GM23338 (cell line): ENCODE measurements around the gene MTR.

Source experiments
- EZH2 ChIP-seq: fragments of 200-600 bp; sonication (generic); IDR thresholded peaks from one replicate; pipeline ENCODE4 v1.8.0; 2017; ENCODE audit warnings: antibody characterized with exemption, mild to moderate bottlenecking, low read depth; ENCODE audit not compliant: unreplicated experiment
- EZH2phosphoT487 ChIP-seq: fragments of 200-600 bp; sonication (generic); IDR thresholded peaks from one replicate; pipeline ENCODE4 v1.8.1; 2018; ENCODE audit warnings: antibody characterized with exemption; ENCODE audit not compliant: unreplicated experiment
- POLR2AphosphoS5 ChIP-seq: IDR thresholded peaks from 2 replicates; pipeline ENCODE4 v1.6.1; 2016; ENCODE audit warnings: antibody characterized with exemption, low read depth
- STAT1 ChIP-seq: IDR thresholded peaks from one replicate; pipeline ENCODE4 v1.6.1; 2016; ENCODE audit warnings: antibody characterized with exemption; ENCODE audit not compliant: unreplicated experiment
- TF ChIP-seq, protein P1 (sequence below): IDR thresholded peaks from one replicate; pipeline ENCODE4 v1.6.1; 2018; ENCODE audit warnings: antibody characterized with exemption; ENCODE audit not compliant: unreplicated experiment
- TF ChIP-seq, protein P2 (sequence below), 2 experiments: fragments of 200-600 bp in 1 of 2; sonication (generic) in 1 of 2; conservative IDR thresholded peaks; 2 replicates each; pipeline versions ENCODE4 v1.5.1 to v1.6.1; 2016 to 2017; ENCODE audit warnings: antibody characterized with exemption in 2 of 2, low read depth in 2 of 2, mild to moderate bottlenecking in 2 of 2, moderate library complexity in 1 of 2
- TF ChIP-seq, protein P3 (sequence below): fragments of 250-450 bp; sonication (Bioruptor Pico); IDR thresholded peaks from 2 replicates; pipeline ENCODE4 v1.5.0; 2020; ENCODE audit warnings: mild to moderate bottlenecking, moderate library complexity

DNA sequence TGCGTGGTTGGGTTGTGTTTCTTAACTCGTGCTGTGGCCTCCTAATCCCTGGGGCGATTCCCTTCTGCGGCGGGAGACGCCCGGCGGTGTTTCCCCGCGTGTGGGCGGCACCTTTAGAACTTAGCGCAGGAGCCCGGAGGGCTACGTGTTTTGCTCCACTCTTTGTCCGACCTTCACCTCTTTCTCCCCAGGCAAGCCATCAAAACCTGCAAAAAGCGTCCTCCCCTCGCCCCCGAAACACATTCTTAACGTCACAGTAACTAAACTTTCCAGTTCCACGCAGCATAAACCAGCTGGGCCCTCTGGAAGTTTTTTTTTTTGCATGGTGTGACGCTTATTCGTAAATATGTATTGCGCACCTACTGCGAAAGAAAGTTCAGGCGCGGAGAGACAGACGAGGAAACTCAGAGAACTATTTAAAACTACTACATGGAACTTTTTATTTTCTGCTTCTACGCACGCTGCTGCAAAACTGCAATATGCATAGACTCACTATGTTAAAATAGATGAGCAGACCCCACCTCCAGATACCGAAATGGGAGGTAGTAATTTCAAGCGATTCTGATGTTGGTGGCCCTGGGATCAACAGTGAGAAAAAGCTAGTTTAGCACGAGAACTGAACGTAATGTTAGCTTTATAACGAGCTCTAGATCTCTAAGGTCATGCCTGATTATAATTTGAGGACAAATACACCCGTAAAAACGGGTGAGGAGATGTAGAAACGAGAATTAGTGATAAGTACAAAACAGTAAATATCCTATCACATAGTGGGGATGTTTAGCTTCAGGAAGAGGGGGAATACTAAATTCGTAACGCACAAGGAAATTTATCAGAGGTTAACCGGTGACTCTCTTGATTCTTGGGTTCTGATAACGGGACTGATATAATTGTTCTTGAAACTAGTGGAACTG lies 920 bp downstream of the MTR start:
- TF ChIP-seq, protein P1, sequence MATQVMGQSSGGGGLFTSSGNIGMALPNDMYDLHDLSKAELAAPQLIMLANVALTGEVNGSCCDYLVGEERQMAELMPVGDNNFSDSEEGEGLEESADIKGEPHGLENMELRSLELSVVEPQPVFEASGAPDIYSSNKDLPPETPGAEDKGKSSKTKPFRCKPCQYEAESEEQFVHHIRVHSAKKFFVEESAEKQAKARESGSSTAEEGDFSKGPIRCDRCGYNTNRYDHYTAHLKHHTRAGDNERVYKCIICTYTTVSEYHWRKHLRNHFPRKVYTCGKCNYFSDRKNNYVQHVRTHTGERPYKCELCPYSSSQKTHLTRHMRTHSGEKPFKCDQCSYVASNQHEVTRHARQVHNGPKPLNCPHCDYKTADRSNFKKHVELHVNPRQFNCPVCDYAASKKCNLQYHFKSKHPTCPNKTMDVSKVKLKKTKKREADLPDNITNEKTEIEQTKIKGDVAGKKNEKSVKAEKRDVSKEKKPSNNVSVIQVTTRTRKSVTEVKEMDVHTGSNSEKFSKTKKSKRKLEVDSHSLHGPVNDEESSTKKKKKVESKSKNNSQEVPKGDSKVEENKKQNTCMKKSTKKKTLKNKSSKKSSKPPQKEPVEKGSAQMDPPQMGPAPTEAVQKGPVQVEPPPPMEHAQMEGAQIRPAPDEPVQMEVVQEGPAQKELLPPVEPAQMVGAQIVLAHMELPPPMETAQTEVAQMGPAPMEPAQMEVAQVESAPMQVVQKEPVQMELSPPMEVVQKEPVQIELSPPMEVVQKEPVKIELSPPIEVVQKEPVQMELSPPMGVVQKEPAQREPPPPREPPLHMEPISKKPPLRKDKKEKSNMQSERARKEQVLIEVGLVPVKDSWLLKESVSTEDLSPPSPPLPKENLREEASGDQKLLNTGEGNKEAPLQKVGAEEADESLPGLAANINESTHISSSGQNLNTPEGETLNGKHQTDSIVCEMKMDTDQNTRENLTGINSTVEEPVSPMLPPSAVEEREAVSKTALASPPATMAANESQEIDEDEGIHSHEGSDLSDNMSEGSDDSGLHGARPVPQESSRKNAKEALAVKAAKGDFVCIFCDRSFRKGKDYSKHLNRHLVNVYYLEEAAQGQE, result no peak
- TF ChIP-seq, protein P2, sequence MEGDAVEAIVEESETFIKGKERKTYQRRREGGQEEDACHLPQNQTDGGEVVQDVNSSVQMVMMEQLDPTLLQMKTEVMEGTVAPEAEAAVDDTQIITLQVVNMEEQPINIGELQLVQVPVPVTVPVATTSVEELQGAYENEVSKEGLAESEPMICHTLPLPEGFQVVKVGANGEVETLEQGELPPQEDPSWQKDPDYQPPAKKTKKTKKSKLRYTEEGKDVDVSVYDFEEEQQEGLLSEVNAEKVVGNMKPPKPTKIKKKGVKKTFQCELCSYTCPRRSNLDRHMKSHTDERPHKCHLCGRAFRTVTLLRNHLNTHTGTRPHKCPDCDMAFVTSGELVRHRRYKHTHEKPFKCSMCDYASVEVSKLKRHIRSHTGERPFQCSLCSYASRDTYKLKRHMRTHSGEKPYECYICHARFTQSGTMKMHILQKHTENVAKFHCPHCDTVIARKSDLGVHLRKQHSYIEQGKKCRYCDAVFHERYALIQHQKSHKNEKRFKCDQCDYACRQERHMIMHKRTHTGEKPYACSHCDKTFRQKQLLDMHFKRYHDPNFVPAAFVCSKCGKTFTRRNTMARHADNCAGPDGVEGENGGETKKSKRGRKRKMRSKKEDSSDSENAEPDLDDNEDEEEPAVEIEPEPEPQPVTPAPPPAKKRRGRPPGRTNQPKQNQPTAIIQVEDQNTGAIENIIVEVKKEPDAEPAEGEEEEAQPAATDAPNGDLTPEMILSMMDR (conservative IDR thresholded peaks at IDR 0.05; ENCODE audit: low read depth in 2 of 2), result no peak
- TF ChIP-seq POLR2AphosphoS5, result no peak
- no peak for TF ChIP-seq EZH2phosphoT487
- peak; percentile 13 for TF ChIP-seq EZH2
- TF ChIP-seq, protein P3, sequence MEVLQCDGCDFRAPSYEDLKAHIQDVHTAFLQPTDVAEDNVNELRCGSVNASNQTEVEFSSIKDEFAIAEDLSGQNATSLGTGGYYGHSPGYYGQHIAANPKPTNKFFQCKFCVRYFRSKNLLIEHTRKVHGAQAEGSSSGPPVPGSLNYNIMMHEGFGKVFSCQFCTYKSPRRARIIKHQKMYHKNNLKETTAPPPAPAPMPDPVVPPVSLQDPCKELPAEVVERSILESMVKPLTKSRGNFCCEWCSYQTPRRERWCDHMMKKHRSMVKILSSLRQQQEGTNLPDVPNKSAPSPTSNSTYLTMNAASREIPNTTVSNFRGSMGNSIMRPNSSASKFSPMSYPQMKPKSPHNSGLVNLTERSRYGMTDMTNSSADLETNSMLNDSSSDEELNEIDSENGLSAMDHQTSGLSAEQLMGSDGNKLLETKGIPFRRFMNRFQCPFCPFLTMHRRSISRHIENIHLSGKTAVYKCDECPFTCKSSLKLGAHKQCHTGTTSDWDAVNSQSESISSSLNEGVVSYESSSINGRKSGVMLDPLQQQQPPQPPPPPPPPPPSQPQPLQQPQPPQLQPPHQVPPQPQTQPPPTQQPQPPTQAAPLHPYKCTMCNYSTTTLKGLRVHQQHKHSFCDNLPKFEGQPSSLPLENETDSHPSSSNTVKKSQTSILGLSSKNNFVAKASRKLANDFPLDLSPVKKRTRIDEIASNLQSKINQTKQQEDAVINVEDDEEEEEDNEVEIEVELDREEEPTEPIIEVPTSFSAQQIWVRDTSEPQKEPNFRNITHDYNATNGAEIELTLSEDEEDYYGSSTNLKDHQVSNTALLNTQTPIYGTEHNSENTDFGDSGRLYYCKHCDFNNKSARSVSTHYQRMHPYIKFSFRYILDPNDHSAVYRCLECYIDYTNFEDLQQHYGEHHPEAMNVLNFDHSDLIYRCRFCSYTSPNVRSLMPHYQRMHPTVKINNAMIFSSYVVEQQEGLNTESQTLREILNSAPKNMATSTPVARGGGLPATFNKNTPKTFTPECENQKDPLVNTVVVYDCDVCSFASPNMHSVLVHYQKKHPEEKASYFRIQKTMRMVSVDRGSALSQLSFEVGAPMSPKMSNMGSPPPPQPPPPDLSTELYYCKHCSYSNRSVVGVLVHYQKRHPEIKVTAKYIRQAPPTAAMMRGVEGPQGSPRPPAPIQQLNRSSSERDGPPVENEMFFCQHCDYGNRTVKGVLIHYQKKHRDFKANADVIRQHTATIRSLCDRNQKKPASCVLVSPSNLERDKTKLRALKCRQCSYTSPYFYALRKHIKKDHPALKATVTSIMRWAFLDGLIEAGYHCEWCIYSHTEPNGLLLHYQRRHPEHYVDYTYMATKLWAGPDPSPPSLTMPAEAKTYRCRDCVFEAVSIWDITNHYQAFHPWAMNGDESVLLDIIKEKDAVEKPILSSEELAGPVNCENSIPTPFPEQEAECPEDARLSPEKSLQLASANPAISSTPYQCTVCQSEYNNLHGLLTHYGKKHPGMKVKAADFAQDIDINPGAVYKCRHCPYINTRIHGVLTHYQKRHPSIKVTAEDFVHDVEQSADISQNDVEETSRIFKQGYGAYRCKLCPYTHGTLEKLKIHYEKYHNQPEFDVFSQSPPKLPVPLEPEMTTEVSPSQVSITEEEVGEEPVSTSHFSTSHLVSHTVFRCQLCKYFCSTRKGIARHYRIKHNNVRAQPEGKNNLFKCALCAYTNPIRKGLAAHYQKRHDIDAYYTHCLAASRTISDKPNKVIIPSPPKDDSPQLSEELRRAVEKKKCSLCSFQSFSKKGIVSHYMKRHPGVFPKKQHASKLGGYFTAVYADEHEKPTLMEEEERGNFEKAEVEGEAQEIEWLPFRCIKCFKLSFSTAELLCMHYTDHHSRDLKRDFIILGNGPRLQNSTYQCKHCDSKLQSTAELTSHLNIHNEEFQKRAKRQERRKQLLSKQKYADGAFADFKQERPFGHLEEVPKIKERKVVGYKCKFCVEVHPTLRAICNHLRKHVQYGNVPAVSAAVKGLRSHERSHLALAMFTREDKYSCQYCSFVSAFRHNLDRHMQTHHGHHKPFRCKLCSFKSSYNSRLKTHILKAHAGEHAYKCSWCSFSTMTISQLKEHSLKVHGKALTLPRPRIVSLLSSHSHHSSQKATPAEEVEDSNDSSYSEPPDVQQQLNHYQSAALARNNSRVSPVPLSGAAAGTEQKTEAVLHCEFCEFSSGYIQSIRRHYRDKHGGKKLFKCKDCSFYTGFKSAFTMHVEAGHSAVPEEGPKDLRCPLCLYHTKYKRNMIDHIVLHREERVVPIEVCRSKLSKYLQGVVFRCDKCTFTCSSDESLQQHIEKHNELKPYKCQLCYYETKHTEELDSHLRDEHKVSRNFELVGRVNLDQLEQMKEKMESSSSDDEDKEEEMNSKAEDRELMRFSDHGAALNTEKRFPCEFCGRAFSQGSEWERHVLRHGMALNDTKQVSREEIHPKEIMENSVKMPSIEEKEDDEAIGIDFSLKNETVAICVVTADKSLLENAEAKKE, result no peak
- TF ChIP-seq STAT1, result no peak
